HG02588 (cell line): ENCODE results near the gene DNASE1L2.
A peak's percentile ranks its signal among the peaks of the same experiment; 100 is the strongest.

Experiments used
- ATAC-seq: cut with Tn5 transposase; IDR thresholded peaks from one replicate; pipeline ENCODE4 v1.9.1; 2021; ENCODE audit warnings: mild to moderate bottlenecking, moderate library complexity; ENCODE audit not compliant: unreplicated experiment

DNASE1L2 gene

GRCh38 chr16:2267505-2267912, 31.3 kb downstream of the DNASE1L2 start:
- ATAC-seq, result peak; percentile 54

GRCh38 chr16:2267913-2268666, 31.8 kb downstream of the DNASE1L2 start, which contains the start of gene RNPS1:
Gene RNPS1 (minus strand): TSS chr16:2268126. CDS start chr16:2264643, 3,483 bp downstream.
- ATAC-seq, result peak; percentile 72

GRCh38 chr16:2270070-2270462, 33.8 kb downstream of the DNASE1L2 start:
- ATAC-seq, result no peak

- ATAC-seq, result no peak
These were observed 34.6 kb downstream of the DNASE1L2 start for GRCh38 chr16:2270588-2271470.

GRCh38 chr16:2271848-2272461, 35.7 kb downstream of the DNASE1L2 start:
- ATAC-seq, result no peak

GRCh38 chr16:2273484-2273883, 37.2 kb downstream of the DNASE1L2 start:
- ATAC-seq, result no peak

- no peak for ATAC-seq
These were observed 37.7 kb downstream of the DNASE1L2 start for GRCh38 chr16:2273931-2274330.

- no peak for ATAC-seq
These were observed 39.5 kb downstream of the DNASE1L2 start for GRCh38 chr16:2275476-2276367.

- no peak for ATAC-seq
These were observed 40.3 kb downstream of the DNASE1L2 start for GRCh38 chr16:2276368-2277195.

GRCh38 chr16:2277466-2278271, 41.4 kb downstream of the DNASE1L2 start:
- ATAC-seq, result no peak

GRCh38 chr16:2278272-2278608, 42.0 kb downstream of the DNASE1L2 start:
- ATAC-seq, result no peak

- ATAC-seq, result no peak
These were observed 42.9 kb downstream of the DNASE1L2 start for GRCh38 chr16:2278956-2279800.

- no peak for ATAC-seq
These were observed 44.2 kb downstream of the DNASE1L2 start for GRCh38 chr16:2280461-2280860.

GRCh38 chr16:2280981-2281542, 44.8 kb downstream of the DNASE1L2 start:
- no peak for ATAC-seq

GRCh38 chr16:2282262-2282661, 46.0 kb downstream of the DNASE1L2 start:
- no peak for ATAC-seq

- ATAC-seq, result no peak
These were observed 46.8 kb downstream of the DNASE1L2 start for GRCh38 chr16:2282866-2283555.
